BLaER1 (cell line): Measurements from ENCODE around the gene ATP8B3.
A peak's percentile ranks its signal among the peaks of the same experiment; 100 is the strongest.

Experiments
- H3K27ac ChIP-seq: shearing (Covaris generic); formaldehyde crosslinking; 2 replicates; pipeline ENCODE4 v1.8.1; 2022
- H3K27me3 ChIP-seq: shearing (Covaris generic); formaldehyde crosslinking; 2 replicates; pipeline ENCODE4 v1.8.1; 2022
- H3K36me3 ChIP-seq: shearing (Covaris generic); formaldehyde crosslinking; 2 replicates; pipeline ENCODE4 v1.8.1; 2022
- H3K4me1 ChIP-seq: shearing (Covaris generic); formaldehyde crosslinking; 2 replicates; pipeline ENCODE4 v1.8.1; 2022
- H3K4me2 ChIP-seq: shearing (Covaris generic); formaldehyde crosslinking; 2 replicates; pipeline ENCODE4 v1.8.1; 2022
- H3K4me3 ChIP-seq: shearing (Covaris generic); formaldehyde crosslinking; 2 replicates; pipeline ENCODE4 v1.8.1; 2022
- H3K9ac ChIP-seq: shearing (Covaris generic); formaldehyde crosslinking; 2 replicates; pipeline ENCODE4 v1.8.1; 2022
- H3K9me3 ChIP-seq: shearing (Covaris generic); formaldehyde crosslinking; 2 replicates; pipeline ENCODE4 v1.8.1; 2022
- H4K20me1 ChIP-seq: shearing (Covaris generic); formaldehyde crosslinking; 2 replicates; pipeline ENCODE4 v1.8.1; 2022
- Cebpa-rat ChIP-seq: shearing (Covaris generic); IDR thresholded peaks from 2 replicates; pipeline ENCODE4 v1.8.1; 2022

The ATP8B3 gene

GRCh38 chr19:1811942-1812425, at the start of gene ATP8B3:
Gene ATP8B3, minus strand, starts transcription at chr19:1812276. Its CDS starts 540 bp downstream, at chr19:1811736.
- no peak for TF ChIP-seq Cebpa-rat
- Histone ChIP-seq H3K36me3 (peaks cover 40% of the 10 kb centered on the region), H3K27ac (peak within 1 kb of the TSS; percentile 73), H3K4me1 (peaks cover 58% of the 10 kb centered on the region), H3K4me3 (peak within 1 kb of the TSS; percentile 67), H3K9ac (peak within 1 kb of the TSS; percentile 76), H4K20me1 (peaks cover 34% of the 10 kb centered on the region), H3K4me2 (peak within 1 kb of the TSS; percentile 91), H3K9me3 (no peaks in the 10 kb centered on the region), H3K27me3 (no peaks in the 10 kb centered on the region)

DNA sequence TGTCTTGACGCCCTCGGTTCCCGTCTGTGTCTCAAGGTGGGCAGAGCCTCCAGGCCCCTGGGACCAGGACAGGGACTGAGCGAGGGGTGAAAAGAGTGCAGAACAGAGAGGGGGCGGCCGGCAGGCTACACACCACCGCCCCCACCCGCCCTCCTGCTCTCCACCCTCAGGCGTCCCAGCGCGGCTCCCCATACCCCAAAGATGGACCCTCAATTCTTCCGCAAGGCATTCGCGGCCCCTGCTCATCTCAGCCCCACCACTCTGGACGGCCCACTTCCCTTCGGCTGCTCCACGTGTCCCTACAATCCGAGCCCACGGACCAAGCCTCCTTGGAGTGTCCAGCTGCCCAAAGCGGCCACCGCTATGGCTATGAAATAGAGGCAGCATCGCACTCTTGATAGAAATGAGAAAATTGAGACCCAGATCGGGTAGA, 49.5 kb upstream of the ATP8B3 start:
- Histone ChIP-seq H3K27me3 (no peaks in the 10 kb centered on the region), H3K9ac (peak overlapping the region; percentile 93), H4K20me1 (peaks cover 49% of the 10 kb centered on the region), H3K4me1 (peaks cover 54% of the 10 kb centered on the region), H3K27ac (peak overlapping the region; percentile 91), H3K36me3 (no peaks in the 10 kb centered on the region), H3K9me3 (no peaks in the 10 kb centered on the region), H3K4me2 (peak overlapping the region; percentile 99), H3K4me3 (peak overlapping the region; percentile 96)
- TF ChIP-seq Cebpa-rat: no peak

GRCh38 chr19:1860821-1861598, 48.9 kb upstream of the ATP8B3 start:
- Histone ChIP-seq H3K9me3 (no peaks in the 10 kb centered on the region), H4K20me1 (peaks cover 49% of the 10 kb centered on the region), H3K27ac (peak overlapping the region; percentile 91), H3K4me2 (peak overlapping the region; percentile 99), H3K9ac (peak overlapping the region; percentile 93), H3K27me3 (no peaks in the 10 kb centered on the region), H3K4me3 (peak overlapping the region; percentile 96), H3K4me1 (peaks cover 56% of the 10 kb centered on the region), H3K36me3 (no peaks in the 10 kb centered on the region)
- TF ChIP-seq Cebpa-rat: no peak

DNA sequence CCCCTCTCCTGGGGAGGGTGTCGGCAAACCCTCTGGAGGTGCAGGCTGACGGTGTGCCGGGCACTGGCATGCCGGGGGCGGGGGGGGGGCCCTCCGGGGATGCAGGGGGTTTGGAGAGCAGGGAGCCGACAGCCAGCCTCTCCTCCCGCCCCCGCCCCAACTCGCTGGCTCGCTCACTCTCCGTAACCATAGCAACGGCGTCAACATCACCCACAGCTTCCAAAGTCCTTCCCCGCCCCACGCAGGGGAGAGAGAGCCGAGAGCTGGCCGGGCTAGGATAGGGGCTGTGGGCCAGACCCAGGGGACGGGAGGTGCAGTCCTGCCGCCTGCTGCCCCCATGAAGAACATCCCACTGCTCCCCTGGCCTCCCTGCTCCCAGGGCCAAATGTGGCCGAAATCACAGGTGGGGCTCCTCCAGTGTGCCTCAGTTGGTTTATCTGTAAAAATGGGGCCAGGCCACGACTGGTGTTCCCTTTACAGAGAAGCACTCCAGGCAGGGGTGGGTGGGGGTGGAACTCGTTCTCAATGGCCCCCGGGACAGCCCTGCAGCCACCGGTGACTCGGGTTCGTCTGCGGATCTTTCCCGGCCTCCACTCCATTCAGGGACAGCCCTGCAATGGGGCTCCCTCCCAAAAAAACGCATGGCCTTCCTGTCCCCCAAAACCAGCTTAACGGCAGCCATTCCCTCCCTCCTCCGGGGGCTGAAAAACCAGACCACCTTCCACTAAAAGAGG, 48.1 kb upstream of the ATP8B3 start:
- no peak for TF ChIP-seq Cebpa-rat
- Histone ChIP-seq H3K27ac (peak overlapping the region; percentile 91), H3K9ac (peak overlapping the region; percentile 94), H3K4me3 (peak overlapping the region; percentile 96), H3K4me1 (peaks cover 56% of the 10 kb centered on the region), H4K20me1 (peaks cover 49% of the 10 kb centered on the region), H3K4me2 (peak overlapping the region; percentile 99), H3K27me3 (no peaks in the 10 kb centered on the region), H3K9me3 (no peaks in the 10 kb centered on the region), H3K36me3 (no peaks in the 10 kb centered on the region)

DNA sequence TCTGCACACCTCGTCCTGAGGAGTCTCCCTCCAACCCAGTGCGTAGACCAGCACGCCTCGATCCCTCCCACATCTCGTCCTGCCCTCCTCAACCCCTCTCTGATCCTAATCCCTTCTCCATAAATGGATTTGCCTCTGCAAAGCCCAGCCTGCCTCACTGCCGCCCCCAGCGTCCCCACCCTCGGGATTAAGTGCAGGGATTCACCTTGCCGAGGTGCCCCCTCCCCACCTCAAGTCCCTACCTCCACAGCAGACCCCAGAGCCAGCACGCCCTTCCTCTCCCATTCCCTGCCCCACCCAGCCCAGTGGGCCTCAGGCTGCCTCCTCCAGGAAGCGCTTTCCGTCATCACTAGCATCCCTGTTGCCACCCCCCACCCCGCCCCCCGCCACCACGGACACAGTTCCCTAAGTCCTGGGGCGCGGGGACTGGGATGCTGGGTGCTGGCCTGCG, 47.3 kb upstream of the ATP8B3 start:
- Histone ChIP-seq H3K9ac (peak overlapping the region; percentile 94), H3K4me3 (peak overlapping the region; percentile 96), H3K27me3 (no peaks in the 10 kb centered on the region), H4K20me1 (peaks cover 57% of the 10 kb centered on the region), H3K27ac (peak overlapping the region; percentile 99), H3K9me3 (no peaks in the 10 kb centered on the region), H3K4me2 (peak overlapping the region; percentile 99), H3K4me1 (peaks cover 58% of the 10 kb centered on the region), H3K36me3 (peaks cover 2% of the 10 kb centered on the region; the same call in 1 of the 2 replicates)
- TF ChIP-seq Cebpa-rat: no peak

- peak overlapping the region; percentile 94 for H3K9ac ChIP-seq
- peak overlapping the region; percentile 96 for H3K4me3 ChIP-seq
- H3K27ac ChIP-seq: peak overlapping the region; percentile 99
- H3K4me1 ChIP-seq: peaks cover 67% of the 10 kb centered on the region
- H3K4me2 ChIP-seq: peak overlapping the region; percentile 99
- H3K27me3 ChIP-seq: no peaks in the 10 kb centered on the region
- H3K9me3 ChIP-seq: no peaks in the 10 kb centered on the region
- no peak for TF ChIP-seq Cebpa-rat
- peaks cover 6% of the 10 kb centered on the region for H3K36me3 ChIP-seq
- peaks cover 61% of the 10 kb centered on the region for H4K20me1 ChIP-seq
Observed at GRCh38 chr19:1858412-1859081, 46.5 kb upstream of the ATP8B3 start.

- Histone ChIP-seq H3K4me2 (peak overlapping the region; percentile 99), H3K36me3 (peaks cover 6% of the 10 kb centered on the region), H3K9ac (peak overlapping the region; percentile 94), H3K27me3 (no peaks in the 10 kb centered on the region), H3K9me3 (no peaks in the 10 kb centered on the region), H3K4me3 (peak overlapping the region; percentile 96), H3K4me1 (peaks cover 74% of the 10 kb centered on the region), H3K27ac (peak overlapping the region; percentile 99), H4K20me1 (peaks cover 64% of the 10 kb centered on the region)
- no peak for TF ChIP-seq Cebpa-rat
Observed at GRCh38 chr19:1857648-1858326, 45.7 kb upstream of the ATP8B3 start.

GRCh38 chr19:1856698-1857603, 44.9 kb upstream of the ATP8B3 start:
- peaks cover 82% of the 10 kb centered on the region for H3K4me1 ChIP-seq
- H3K4me3 ChIP-seq: peak overlapping the region; percentile 96
- peak overlapping the region; percentile 99 for H3K4me2 ChIP-seq

More at GRCh38 chr19:1856698-1857603, 44.9 kb upstream of the ATP8B3 start:
- Histone ChIP-seq H3K27me3 (no peaks in the 10 kb centered on the region), H3K9me3 (no peaks in the 10 kb centered on the region), H3K36me3 (peaks cover 6% of the 10 kb centered on the region), H4K20me1 (peaks cover 65% of the 10 kb centered on the region), H3K27ac (peak overlapping the region; percentile 99), H3K9ac (peak overlapping the region; percentile 94)
- no peak for TF ChIP-seq Cebpa-rat
